A673 (cell line): ENCODE measurements around the gene TMA16. TPM values are rescaled to one million over a fixed set of nuclear protein-coding genes. Genes with fewer than 3 reads are reported as not detected.

ENCODE experiments used
- BruUV-seq: library from RNA; stranded (reverse); fragments of 400-500 nt; replicated peaks from 2 replicates; lab custom pipeline; 2021; lab: Mats Ljungman, UMichigan
- CTCF ChIA-PET: fragments of 300-600 bp; sonication (Branson Sonifier 250); formaldehyde crosslinking; loops from one replicate; lab custom pipeline; 2022; ENCODE audit warnings: antibody characterized with exemption; lab: Charles Lee
- POLR2A ChIA-PET: fragments of 300-600 bp; sonication (Branson Sonifier 250); formaldehyde crosslinking; loops from one replicate; lab custom pipeline; 2022; ENCODE audit warnings: antibody characterized with exemption; ENCODE audit not compliant: low non-redundant PET; lab: Charles Lee
- DNase-seq: peaks from one replicate; pipeline ENCODE4 v3.0.0-alpha.2; 2015; ENCODE audit warnings: low spot score
- H3K27ac ChIP-seq: fragments of 200-600 bp; sonication (generic); 2 replicates; pipeline ENCODE4 v1.5.1; 2016; ENCODE audit warnings: mixed run types, low read depth, mild to moderate bottlenecking, mixed read lengths, antibody characterized with exemption, low read length; ENCODE audit not compliant: poor library complexity, severe bottlenecking
- H3K27me3 ChIP-seq: fragments of 200-600 bp; sonication (generic); replicated peaks from 2 replicates; pipeline ENCODE4 v1.6.1; 2017; ENCODE audit warnings: mixed run types, low read depth, mild to moderate bottlenecking, mixed read lengths, antibody characterized with exemption, low read length; ENCODE audit not compliant: insufficient read depth, poor library complexity
- H3K36me3 ChIP-seq: fragments of 200-600 bp; sonication (generic); 2 replicates; pipeline ENCODE4 v1.6.1; 2016; ENCODE audit warnings: mixed run types, mild to moderate bottlenecking, mixed read lengths, antibody characterized with exemption, low read length; ENCODE audit not compliant: insufficient read depth, poor library complexity, severe bottlenecking
- H3K4me1 ChIP-seq: fragments of 200-600 bp; sonication (generic); 2 replicates; pipeline ENCODE4 v1.6.1; 2017; ENCODE audit warnings: mixed run types, mild to moderate bottlenecking, mixed read lengths, antibody characterized with exemption, low read length; ENCODE audit not compliant: insufficient read depth, poor library complexity, severe bottlenecking
- H3K4me3 ChIP-seq: fragments of 200-600 bp; sonication (generic); 2 replicates; pipeline ENCODE4 v1.5.1; 2016; ENCODE audit warnings: low read depth, mixed run types, mild to moderate bottlenecking, mixed read lengths, low read length; ENCODE audit not compliant: poor library complexity, severe bottlenecking
- H3K9me3 ChIP-seq: fragments of 200-600 bp; sonication (generic); 2 replicates; pipeline ENCODE4 v1.6.1; 2016; ENCODE audit warnings: mixed run types, low read depth, mild to moderate bottlenecking, mixed read lengths, antibody characterized with exemption, low read length; ENCODE audit not compliant: poor library complexity, severe bottlenecking
- EZH2 ChIP-seq: fragments of 200-600 bp; sonication (generic); IDR thresholded peaks from 2 replicates; pipeline ENCODE4 v1.6.1; 2017; ENCODE audit warnings: borderline replicate concordance, low read depth, mild to moderate bottlenecking, mixed read lengths, antibody characterized with exemption, low read length; ENCODE audit not compliant: poor library complexity, severe bottlenecking
- intact Hi-C: fragments of 100-400 bp; cut with micrococcal nuclease; formaldehyde crosslinking; loops from one replicate; pipeline ENCODE4 v1.10.0; 2022; ENCODE audit not compliant: unreplicated experiment
- total RNA-seq: library from RNA; stranded (reverse); gene quantifications from 2 replicates; pipeline ENCODE4 v1.2.3, GENCODE V29; 2021
- TF ChIP-seq, protein P1 (sequence below): fragments of 300-800, 200-600 bp; sonication (generic); conservative IDR thresholded peaks from 2 replicates; pipeline ENCODE4 v1.5.1; 2017; ENCODE audit warnings: low read depth, mild to moderate bottlenecking, antibody characterized with exemption, low read length, moderate library complexity, mixed read lengths

Gene TMA16
- total RNA-seq, 1 experiment from 2014 or later: 83.5 TPM

DNA sequence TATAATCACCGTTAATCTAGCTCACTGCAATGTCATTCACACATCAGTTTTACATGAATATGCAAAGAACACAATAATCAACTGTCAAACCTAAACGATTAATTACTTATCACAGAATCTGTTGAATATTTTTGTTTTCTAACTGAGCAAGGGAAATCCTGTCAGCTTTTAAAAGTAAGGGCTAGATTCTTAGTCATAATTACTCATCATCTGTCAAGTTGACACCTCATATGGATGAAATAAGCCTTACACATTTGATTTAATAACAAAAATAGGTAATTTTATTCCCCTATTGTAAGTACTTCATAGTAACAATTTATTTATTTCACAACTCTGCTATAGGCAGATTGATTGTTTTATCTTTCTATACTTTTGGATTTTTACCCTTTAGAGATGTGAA lies 32.7 kb downstream of the TMA16 start:
- TF ChIP-seq, protein P1, sequence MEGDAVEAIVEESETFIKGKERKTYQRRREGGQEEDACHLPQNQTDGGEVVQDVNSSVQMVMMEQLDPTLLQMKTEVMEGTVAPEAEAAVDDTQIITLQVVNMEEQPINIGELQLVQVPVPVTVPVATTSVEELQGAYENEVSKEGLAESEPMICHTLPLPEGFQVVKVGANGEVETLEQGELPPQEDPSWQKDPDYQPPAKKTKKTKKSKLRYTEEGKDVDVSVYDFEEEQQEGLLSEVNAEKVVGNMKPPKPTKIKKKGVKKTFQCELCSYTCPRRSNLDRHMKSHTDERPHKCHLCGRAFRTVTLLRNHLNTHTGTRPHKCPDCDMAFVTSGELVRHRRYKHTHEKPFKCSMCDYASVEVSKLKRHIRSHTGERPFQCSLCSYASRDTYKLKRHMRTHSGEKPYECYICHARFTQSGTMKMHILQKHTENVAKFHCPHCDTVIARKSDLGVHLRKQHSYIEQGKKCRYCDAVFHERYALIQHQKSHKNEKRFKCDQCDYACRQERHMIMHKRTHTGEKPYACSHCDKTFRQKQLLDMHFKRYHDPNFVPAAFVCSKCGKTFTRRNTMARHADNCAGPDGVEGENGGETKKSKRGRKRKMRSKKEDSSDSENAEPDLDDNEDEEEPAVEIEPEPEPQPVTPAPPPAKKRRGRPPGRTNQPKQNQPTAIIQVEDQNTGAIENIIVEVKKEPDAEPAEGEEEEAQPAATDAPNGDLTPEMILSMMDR: no peak
- TF ChIP-seq EZH2: no peak
- intact Hi-C loops: no loop called here
- CTCF ChIA-PET: no interaction called here

DNA sequence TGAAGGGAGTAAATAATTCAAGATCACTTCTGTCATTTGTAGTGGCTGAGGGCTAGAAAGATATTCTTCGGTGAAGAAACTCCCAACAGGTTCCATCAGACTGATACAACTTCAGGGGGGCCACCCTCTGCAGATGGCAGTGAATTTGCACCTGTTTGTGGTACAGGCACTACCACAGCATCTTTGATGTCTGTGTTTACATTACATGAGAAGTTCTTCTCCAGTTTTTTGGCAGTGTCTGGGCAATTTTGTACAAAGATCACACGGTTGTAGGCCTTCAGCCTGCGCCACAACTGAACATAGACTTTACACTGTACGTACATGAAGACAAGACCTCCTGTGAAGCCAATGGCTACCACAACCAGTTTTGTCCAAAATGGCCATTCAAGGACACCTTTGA lies 34.2 kb downstream of the TMA16 start:
- Histone ChIP-seq H3K27ac (no peak overlapping the region), H3K27me3 (no peaks in the 10 kb centered on the region), H3K4me3 (no peak overlapping the region), H3K36me3 (peaks cover 54% of the 10 kb centered on the region), H3K9me3 (no peaks in the 10 kb centered on the region), H3K4me1 (peaks cover 16% of the 10 kb centered on the region)
- intact Hi-C loops: no loop called here
- DNase-seq: no peak
- TF ChIP-seq, protein P1: no peak
- no peak for TF ChIP-seq EZH2
- ChIA-PET POLR2A (no interaction called here), CTCF (no interaction called here)
- BruUV-seq: no TSS peak

More for the DNA sequence above, 32.7 kb downstream of the TMA16 start:
- Histone ChIP-seq H3K9me3 (no peaks in the 10 kb centered on the region), H3K4me1 (peaks cover 16% of the 10 kb centered on the region), H3K27ac (no peak overlapping the region), H3K27me3 (no peaks in the 10 kb centered on the region), H3K36me3 (peaks cover 61% of the 10 kb centered on the region), H3K4me3 (no peak overlapping the region)
- no TSS peak for BruUV-seq
- DNase-seq: no peak
- POLR2A ChIA-PET: no interaction called here

DNA sequence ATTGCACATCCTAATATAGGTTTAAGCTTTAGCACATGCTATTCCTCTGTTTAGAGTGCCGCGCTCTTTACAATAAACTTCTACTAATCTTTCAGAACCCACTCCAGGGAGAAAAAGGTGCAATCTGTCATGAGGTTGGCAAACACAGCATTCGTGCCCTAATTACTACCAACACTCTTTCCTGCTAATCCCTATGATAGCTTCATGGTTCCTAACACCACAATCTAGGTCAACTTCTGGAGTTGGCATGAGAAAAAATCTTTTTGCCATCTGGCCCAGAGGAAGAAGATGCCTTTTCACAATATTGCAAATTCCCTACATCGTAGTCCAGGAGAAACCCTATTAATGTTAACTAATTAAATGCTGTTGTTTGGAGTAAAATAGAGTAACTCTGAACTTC lies 39.6 kb downstream of the TMA16 start:
- DNase-seq: no peak
- no peaks in the 10 kb centered on the region for H3K27me3 ChIP-seq
- H3K4me1 ChIP-seq: no peaks in the 10 kb centered on the region
- intact Hi-C loops: no loop called here
- ChIA-PET POLR2A (no interaction called here), CTCF (no interaction called here)
- H3K27ac ChIP-seq: no peak overlapping the region
- no peak overlapping the region for H3K4me3 ChIP-seq
- H3K9me3 ChIP-seq: no peaks in the 10 kb centered on the region
- TF ChIP-seq, protein P1: no peak
- no peak for TF ChIP-seq EZH2
- H3K36me3 ChIP-seq: peaks cover 19% of the 10 kb centered on the region
- no TSS peak for BruUV-seq
